ENCODE data around the gene DPPA2. TPM values are rescaled to one million over a fixed set of nuclear protein-coding genes. Genes with fewer than 3 reads are reported as not detected.
A peak's percentile ranks its signal among the peaks of the same experiment; 100 is the strongest.

DPPA2 gene
- total RNA-seq, 1 experiment from 2014 or later: 15.0 TPM

- TF ChIP-seq ZSCAN18 (CRISPR knock-in tag; IDR thresholded peaks at IDR 0.05) (peak; percentile 33; the same call in 1 of the 2 replicates), GTF2I (CRISPR knock-in tag; conservative IDR thresholded peaks at IDR 0.05) (no peak)
These were observed 8.8 kb upstream of the DPPA2 start (continued) for GRCh38 chr3:109325109-109325508.

GRCh38 chr3:109313061-109313460, 3.3 kb downstream of the DPPA2 start:
- CTCF ChIA-PET: interaction anchor here (2.0 kb wide), 1 partner anchor 289 kb away, joined by 6 read pairs; no protein-coding TSS in a partner anchor
- peaks cover 41% of the 10 kb centered on the region for H3K4me1 Mint-ChIP-seq
- DNase-seq (ENCODE audit: low spot score) (no peak), ATAC-seq (no peak)
- TF ChIP-seq ZNF425 (CRISPR knock-in tag; conservative IDR thresholded peaks at IDR 0.05) (no peak), TCF7 (CRISPR knock-in tag; IDR thresholded peaks at IDR 0.05; ENCODE audit: low read depth) (no peak), HMGA2 (CRISPR knock-in tag; IDR thresholded peaks at IDR 0.05) (no peak), E2F5 (CRISPR knock-in tag; IDR thresholded peaks at IDR 0.05) (no peak), ZNF232 (CRISPR knock-in tag; IDR thresholded peaks at IDR 0.05) (no peak)
- H3K27ac Mint-ChIP-seq: peak overlapping the region; percentile 39
- H3K9me3 Mint-ChIP-seq: no peaks in the 10 kb centered on the region
- no peak overlapping the region for H3K4me3 Mint-ChIP-seq
- H3K36me3 Mint-ChIP-seq: peaks cover 19% of the 10 kb centered on the region
- POLR2A ChIA-PET: no interaction called here
- no peaks in the 10 kb centered on the region for H3K27me3 Mint-ChIP-seq (ENCODE audit: low read depth)

- H3K27ac Mint-ChIP-seq: no peak overlapping the region
- no peak for TF ChIP-seq ZSCAN18 (CRISPR knock-in tag; IDR thresholded peaks at IDR 0.05)
- no peak for TF ChIP-seq GTF2I (CRISPR knock-in tag; conservative IDR thresholded peaks at IDR 0.05)
- no peak for TF ChIP-seq ATF1 (CRISPR knock-in tag; IDR thresholded peaks at IDR 0.05)
- TF ChIP-seq HMGXB4 (CRISPR knock-in tag; IDR thresholded peaks at IDR 0.05): no peak
- TF ChIP-seq IRF2 (CRISPR knock-in tag; IDR thresholded peaks at IDR 0.05; ENCODE audit: borderline replicate concordance, low read depth): no peak
- TF ChIP-seq GABPB1 (CRISPR knock-in tag; IDR thresholded peaks at IDR 0.05): no peak
- H3K4me1 Mint-ChIP-seq: no peaks in the 10 kb centered on the region
- H3K4me3 Mint-ChIP-seq: no peak overlapping the region
- no peaks in the 10 kb centered on the region for H3K9me3 Mint-ChIP-seq
- H3K27me3 Mint-ChIP-seq (ENCODE audit: low read depth): no peaks in the 10 kb centered on the region
- no peak for ATAC-seq
- ChIA-PET CTCF (no interaction called here), POLR2A (no interaction called here)
- H3K36me3 Mint-ChIP-seq: peaks cover 5% of the 10 kb centered on the region
- no peak for DNase-seq (ENCODE audit: low spot score)
These were observed 18.8 kb downstream of the DPPA2 start for GRCh38 chr3:109297496-109297895.

GRCh38 chr3:109284071-109284470, 32.2 kb downstream of the DPPA2 start:
- TF ChIP-seq EMX1 (CRISPR knock-in tag; IDR thresholded peaks at IDR 0.05): no peak
- TF ChIP-seq ZNF532 (CRISPR knock-in tag; IDR thresholded peaks at IDR 0.05; ENCODE audit: borderline replicate concordance): no peak
- H3K4me3 Mint-ChIP-seq: no peak overlapping the region
- ATAC-seq: no peak
- ChIA-PET POLR2A (no interaction called here), CTCF (interaction anchor here (1.2 to 1.9 kb wide), 3 partner anchors 9 to 115 kb away, joined by 3 to 12 read pairs (median 6); no protein-coding TSS in a partner anchor)
- no peak overlapping the region for H3K27ac Mint-ChIP-seq
- H3K36me3 Mint-ChIP-seq: no peaks in the 10 kb centered on the region
- peaks cover 18% of the 10 kb centered on the region for H3K4me1 Mint-ChIP-seq
- no peak for DNase-seq (ENCODE audit: low spot score)
- H3K27me3 Mint-ChIP-seq (ENCODE audit: low read depth): no peaks in the 10 kb centered on the region
- H3K9me3 Mint-ChIP-seq: no peaks in the 10 kb centered on the region
